GM12878 (cell line): ENCODE measurements around the gene DGKI. TPM values are rescaled to one million over a fixed set of nuclear protein-coding genes. Genes with fewer than 3 reads are reported as not detected.

ENCODE experiments used
- ATAC-seq: fragments of 200-7000 bp; cut with Tn5 transposase; 3 replicates; pipeline ENCODE4 v1.9.1; 2020; ENCODE audit warnings: mild to moderate bottlenecking, moderate library complexity
- BruUV-seq: library from RNA; stranded (reverse); fragments of 400-500 nt; replicated peaks from 2 replicates; lab custom pipeline; 2021; lab: Mats Ljungman, UMichigan
- CTCF ChIA-PET: fragments of 300-600 bp; sonication (Branson Sonifier 250); formaldehyde crosslinking; extraction: SDS; loops from one replicate; lab custom pipeline; 2021; ENCODE audit warnings: inconsistent platforms; lab: Yijun Ruan, JAX
- POLR2A ChIA-PET: fragments of 350-600 bp; formaldehyde crosslinking; extraction: SDS; loops from one replicate; lab custom pipeline; 2021; ENCODE audit warnings: inconsistent platforms; lab: Charles Lee
- RAD21 ChIA-PET: fragments of 300-600 bp; sonication (Branson Sonifier 250); formaldehyde crosslinking; loops from one replicate; lab custom pipeline; 2023; ENCODE audit warnings: antibody characterized with exemption; ENCODE audit not compliant: unreplicated experiment; lab: Charles Lee
- SMC1A ChIA-PET: fragments of 300-600 bp; sonication (Branson Sonifier 250); formaldehyde crosslinking; loops from one replicate; lab custom pipeline; 2023; ENCODE audit not compliant: unreplicated experiment, uncharacterized antibody; lab: Charles Lee
- DNase-seq: peaks from one replicate; pipeline ENCODE4 v3.0.0-alpha.2; 2011; ENCODE audit warnings: low read depth, low spot score
- FAIRE-seq: peaks from 3 replicates; lab custom pipeline; 2011; peaks lifted over from hg19 to GRCh38; lab: Jason Lieb, UNC
- H2AFZ ChIP-seq: 2 replicates; pipeline ENCODE4 v1.6.0; 2011; ENCODE audit warnings: low read depth, low read length, control low read depth; ENCODE audit not compliant: control insufficient read depth
- H3K27ac ChIP-seq: 2 replicates; pipeline ENCODE4 v1.5.1; 2011; ENCODE audit warnings: control low read depth; ENCODE audit not compliant: control insufficient read depth, insufficient read depth
- H3K27me3 ChIP-seq, 2 experiments: replicated peaks in 1 of 2; 2 replicates each; pipeline versions ENCODE4 v1.6.0 to v1.6.1; 2011; ENCODE audit warnings: low read length in 1 of 2; ENCODE audit not compliant: control insufficient read depth in 2 of 2, insufficient read depth in 2 of 2
- H3K36me3 ChIP-seq, 2 experiments: 2 replicates each; pipeline ENCODE4 v1.5.1; 2011; ENCODE audit warnings: low read length in 1 of 2; ENCODE audit not compliant: control insufficient read depth in 2 of 2, insufficient read depth in 2 of 2
- H3K4me1 ChIP-seq: 2 replicates; pipeline ENCODE4 v1.6.1; 2011; ENCODE audit warnings: mild to moderate bottlenecking, low read length, moderate library complexity, mixed read lengths; ENCODE audit not compliant: control insufficient read depth, insufficient read depth
- H3K4me2 ChIP-seq: 2 replicates; pipeline ENCODE4 v1.6.0; 2011; ENCODE audit warnings: control low read depth; ENCODE audit not compliant: control insufficient read depth, insufficient read depth
- H3K4me3 ChIP-seq: fragments of 200-600 bp; sonication (generic); 2 replicates; pipeline ENCODE4 v1.5.1; 2016
- H3K79me2 ChIP-seq: 2 replicates; pipeline ENCODE4 v1.6.0; 2011; ENCODE audit warnings: low read length; ENCODE audit not compliant: control insufficient read depth, insufficient read depth
- H3K9ac ChIP-seq: 2 replicates; pipeline ENCODE4 v1.8.0; 2011; ENCODE audit warnings: low read length, control low read depth, mixed read lengths; ENCODE audit not compliant: control insufficient read depth, insufficient read depth
- H3K9me3 ChIP-seq: replicated peaks from 3 replicates; pipeline ENCODE4 v1.5.1; 2011; ENCODE audit warnings: mild to moderate bottlenecking, low read length; ENCODE audit not compliant: control insufficient read depth, insufficient read depth
- H4K20me1 ChIP-seq: 2 replicates; pipeline ENCODE4 v1.6.0; 2011; ENCODE audit not compliant: control insufficient read depth, insufficient read depth
- CTCF ChIP-seq, 3 experiments: IDR thresholded peaks in 2 of 3; conservative IDR thresholded peaks in 1 of 3; 2 replicates each; pipeline ENCODE4 v1.5.1; 2011; ENCODE audit warnings: low read depth in 3 of 3, low read length in 3 of 3, mild to moderate bottlenecking in 3 of 3, control low read depth in 2 of 3, moderate library complexity in 2 of 3, inconsistent platforms in 1 of 3, mixed read lengths in 1 of 3; ENCODE audit not compliant: control insufficient read depth in 2 of 3, insufficient read depth in 1 of 3; ENCODE audit errors: extremely low read depth in 1 of 3
- CUX1 ChIP-seq: IDR thresholded peaks from 2 replicates; pipeline ENCODE4 v1.6.1; 2012; ENCODE audit warnings: improper control_type of control experiment, low read depth, low read length; ENCODE audit not compliant: insufficient replicate concordance
- DPF2 ChIP-seq: fragments of 450-650 bp; IDR thresholded peaks from 2 replicates; pipeline ENCODE4 v1.6.1; 2017; ENCODE audit warnings: mild to moderate bottlenecking
- FOS ChIP-seq: IDR thresholded peaks from 3 replicates; pipeline ENCODE4 v1.6.1; 2011; ENCODE audit warnings: borderline replicate concordance; ENCODE audit not compliant: insufficient read length; ENCODE audit errors: extremely low read depth
- FOXK2 ChIP-seq: fragments of 450-650 bp; IDR thresholded peaks from 2 replicates; pipeline ENCODE4 v1.6.1; 2017; ENCODE audit warnings: mild to moderate bottlenecking, moderate library complexity
- JUND ChIP-seq: IDR thresholded peaks from 2 replicates; pipeline ENCODE4 v1.6.1; 2012; ENCODE audit warnings: low read depth, mild to moderate bottlenecking, low read length, improper control_type of control experiment, moderate library complexity
- LARP7 ChIP-seq: fragments of 450-650 bp; IDR thresholded peaks from 2 replicates; pipeline ENCODE4 v1.6.1; 2017; ENCODE audit warnings: mild to moderate bottlenecking
- PBX3 ChIP-seq: IDR thresholded peaks from 2 replicates; pipeline ENCODE4 v1.6.1; 2011; ENCODE audit warnings: mild to moderate bottlenecking, low read depth, low read length, moderate library complexity; ENCODE audit not compliant: insufficient replicate concordance
- ZBED1 ChIP-seq: IDR thresholded peaks from 2 replicates; pipeline ENCODE4 v1.6.1; 2016; ENCODE audit warnings: borderline replicate concordance
- ZNF592 ChIP-seq: fragments of 450-650 bp; IDR thresholded peaks from 2 replicates; pipeline ENCODE4 v1.6.1; 2017; ENCODE audit warnings: mild to moderate bottlenecking, moderate library complexity
- WGBS: methylation state at CpG from one replicate; pipeline ENCODE4 v1.1.6; 2016; ENCODE audit warnings: low lambda C conversion rate; ENCODE audit not compliant: insufficient replicate concordance, insufficient coverage; ENCODE audit errors: missing lambda C conversion rate; 5-methylcytosine and 5-hydroxymethylcytosine counted together
- in situ Hi-C: fragments of 300-500 bp; cut with MboI; formaldehyde crosslinking; loops from 9 replicates; pipeline ENCODE4 v1.14.3; 2018; ENCODE audit warnings: mixed read lengths
- intact Hi-C: fragments of 100-400 bp; cut with micrococcal nuclease; formaldehyde crosslinking; loops from one replicate; pipeline ENCODE4 v1.14.2; 2022; ENCODE audit not compliant: unreplicated experiment
- polyA plus RNA-seq, 11 experiments: library from polyadenylated mRNA; depleted of rRNA in 4 of 11; unstranded in 6 of 11; stranded (reverse) in 5 of 11; fragments of >200 nt; fragmentation: Nextera tagmentation in 4 of 11; fragmentation: Illumina TruSeq in 1 of 11; extraction: Ambion mirVana in 4 of 11; extraction: Trizol in 1 of 11; gene quantifications; 1 replicate in 1 of 11; 2 replicates in 10 of 11; pipeline versions ENCODE4 v1.2.1 to v1.2.3, GENCODE V29; 2011 to 2016; ENCODE audit warnings: inconsistent platforms in 2 of 11, missing spikeins in 2 of 11, low read depth in 1 of 11
- total RNA-seq, 4 experiments: library from RNA; depleted of rRNA in 3 of 4; stranded (reverse); fragments of >200 nt in 3 of 4; fragmentation: Illumina TruSeq in 1 of 4; extraction: Trizol in 1 of 4; gene quantifications; 2 replicates each; pipeline versions ENCODE4 v1.2.1 to v1.2.3, GENCODE V29; 2013 to 2021

The DGKI gene
- total and polyA plus RNA-seq, 10 of the 15 experiments (the other 5 are each of a cell fraction or from before 2014, with no cell fraction given) = 10.4 to 37.1 (median 22.1) TPM

- DNase-seq (no peak), FAIRE-seq (no peak), ATAC-seq (no peak)
- H3K79me2 ChIP-seq = no peaks in the 10 kb centered on the region
- H3K4me3 ChIP-seq = no peak overlapping the region
- H3K36me3 ChIP-seq = no peaks in the 10 kb centered on the region
- no TSS peak for BruUV-seq
- ChIA-PET CTCF (interaction anchor here (0.9 to 3.2 kb wide), 12 partner anchors 8 to 180 kb away, joined by 3 to 17 read pairs (median 4); partner anchors contain the start of gene DGKI), SMC1A (interaction anchor here (0.7 to 13.7 kb wide), 20 partner anchors 11 to 220 kb away, joined by 3 to 281 read pairs (median 4); no protein-coding TSS in a partner anchor), POLR2A (interaction anchor here (0.7 to 4.8 kb wide), 5 partner anchors 11 to 111 kb away, joined by 3 to 24 read pairs (median 4); partner anchors contain the start of gene DGKI), RAD21 (interaction anchor here (0.7 to 7.6 kb wide), 8 partner anchors 8 to 169 kb away, joined by 3 to 109 read pairs (median 5); no protein-coding TSS in a partner anchor)
- no peaks in the 10 kb centered on the region for H3K27me3 ChIP-seq
- intact Hi-C loops (no loop called here), in situ Hi-C loops (no loop called here)
- no peak overlapping the region for H2AFZ ChIP-seq
- no peak overlapping the region for H3K4me2 ChIP-seq
- H3K27ac ChIP-seq = no peak overlapping the region
- H3K9ac ChIP-seq = no peak overlapping the region
- no peaks in the 10 kb centered on the region for H3K4me1 ChIP-seq
- H4K20me1 ChIP-seq = no peaks in the 10 kb centered on the region
- H3K9me3 ChIP-seq = peaks cover 10% of the 10 kb centered on the region
- WGBS = 100% methylated on average over 1 of the region's 1 CpG
- TF ChIP-seq FOXK2 = no peak
- no peak for TF ChIP-seq FOS
- TF ChIP-seq CUX1 = no peak
- no peak for TF ChIP-seq DPF2
- no peak for TF ChIP-seq PBX3
- TF ChIP-seq CTCF (IDR thresholded peaks at IDR 0.05 in 2 of 3, conservative IDR thresholded peaks at IDR 0.05 in 1 of 3; ENCODE audit: control insufficient read depth in 2 of 3, extremely low read depth in 1 of 3, insufficient read depth in 1 of 3, low read depth in 3 of 3, low read length in 3 of 3) = no peak
- no peak for TF ChIP-seq ZBED1
- TF ChIP-seq ZNF592 = no peak
- no peak for TF ChIP-seq LARP7
- no peak for TF ChIP-seq JUND
Observed at GRCh38 chr7:137836541-137836940, 10.2 kb downstream of the DGKI start.
